ENCODE data around the gene PLEKHG5.

PLEKHG5 gene

DNA sequence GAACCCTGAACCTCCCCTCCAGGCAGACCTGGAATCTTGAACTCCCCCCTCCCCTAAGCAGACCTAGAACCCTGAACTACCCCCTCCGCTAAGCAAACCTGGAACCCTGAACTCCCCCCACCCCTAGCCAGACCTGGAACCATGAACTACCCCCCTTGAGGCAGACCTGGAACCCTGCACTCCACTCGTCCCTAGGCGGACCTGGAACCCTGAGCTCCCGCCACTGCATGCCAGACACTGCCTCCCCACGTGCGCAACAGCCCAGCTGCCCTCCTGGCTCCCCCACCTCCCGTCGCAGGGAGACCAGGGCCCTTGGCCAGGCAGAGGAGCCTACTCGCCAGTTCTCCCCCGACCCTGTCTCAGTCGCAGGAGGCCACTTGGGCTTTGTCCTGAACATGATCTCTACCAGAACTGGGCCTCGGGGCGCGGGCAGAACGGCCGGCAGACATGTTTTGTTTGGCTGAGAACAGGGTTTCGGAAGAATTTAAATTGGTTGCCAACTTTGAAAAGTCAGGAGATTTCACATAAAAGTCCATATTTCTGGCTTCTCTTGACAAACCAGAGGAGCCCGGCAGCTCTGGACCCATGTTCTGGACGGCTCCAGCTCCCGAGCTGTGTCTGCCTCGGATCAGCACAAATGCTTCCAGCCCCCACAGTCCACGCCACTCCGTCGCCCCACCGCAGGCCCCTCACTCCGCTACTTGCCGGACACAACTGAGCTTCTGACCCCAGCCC, 9.2 kb upstream of the PLEKHG5 start:
- TF ChIP-seq, protein P1, sequence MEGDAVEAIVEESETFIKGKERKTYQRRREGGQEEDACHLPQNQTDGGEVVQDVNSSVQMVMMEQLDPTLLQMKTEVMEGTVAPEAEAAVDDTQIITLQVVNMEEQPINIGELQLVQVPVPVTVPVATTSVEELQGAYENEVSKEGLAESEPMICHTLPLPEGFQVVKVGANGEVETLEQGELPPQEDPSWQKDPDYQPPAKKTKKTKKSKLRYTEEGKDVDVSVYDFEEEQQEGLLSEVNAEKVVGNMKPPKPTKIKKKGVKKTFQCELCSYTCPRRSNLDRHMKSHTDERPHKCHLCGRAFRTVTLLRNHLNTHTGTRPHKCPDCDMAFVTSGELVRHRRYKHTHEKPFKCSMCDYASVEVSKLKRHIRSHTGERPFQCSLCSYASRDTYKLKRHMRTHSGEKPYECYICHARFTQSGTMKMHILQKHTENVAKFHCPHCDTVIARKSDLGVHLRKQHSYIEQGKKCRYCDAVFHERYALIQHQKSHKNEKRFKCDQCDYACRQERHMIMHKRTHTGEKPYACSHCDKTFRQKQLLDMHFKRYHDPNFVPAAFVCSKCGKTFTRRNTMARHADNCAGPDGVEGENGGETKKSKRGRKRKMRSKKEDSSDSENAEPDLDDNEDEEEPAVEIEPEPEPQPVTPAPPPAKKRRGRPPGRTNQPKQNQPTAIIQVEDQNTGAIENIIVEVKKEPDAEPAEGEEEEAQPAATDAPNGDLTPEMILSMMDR (IDR thresholded peaks at IDR 0.05) = no peak
- no peak for TF ChIP-seq ZFX (IDR thresholded peaks at IDR 0.05; ENCODE audit: borderline replicate concordance)
- H3K27ac ChIP-seq = no peak overlapping the region

DNA sequence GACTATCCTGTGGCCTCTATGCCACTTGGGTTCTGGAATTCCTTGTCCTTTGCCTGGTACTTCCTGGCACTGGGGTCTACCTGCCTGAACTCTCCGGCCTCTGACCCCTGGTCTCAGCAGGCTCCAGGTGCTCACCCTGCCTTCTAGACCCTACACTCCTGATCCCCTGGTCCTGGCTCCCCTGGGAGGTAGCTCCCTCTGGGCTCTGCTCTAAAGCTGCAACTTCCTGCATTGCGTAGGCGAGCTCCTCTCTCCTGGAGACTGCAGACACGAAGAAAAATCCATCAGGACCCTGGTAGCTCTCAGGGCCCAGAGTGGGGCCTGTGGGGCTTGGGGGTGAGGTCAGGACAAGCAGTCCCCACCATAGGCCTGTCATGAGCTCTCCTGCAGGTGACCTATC, 7.8 kb upstream of the PLEKHG5 start:
- TF ChIP-seq, protein P1 (IDR thresholded peaks at IDR 0.05) = no peak
- no peak for TF ChIP-seq ZFX (IDR thresholded peaks at IDR 0.05; ENCODE audit: borderline replicate concordance)
- H3K27ac ChIP-seq = no peak overlapping the region

DNA sequence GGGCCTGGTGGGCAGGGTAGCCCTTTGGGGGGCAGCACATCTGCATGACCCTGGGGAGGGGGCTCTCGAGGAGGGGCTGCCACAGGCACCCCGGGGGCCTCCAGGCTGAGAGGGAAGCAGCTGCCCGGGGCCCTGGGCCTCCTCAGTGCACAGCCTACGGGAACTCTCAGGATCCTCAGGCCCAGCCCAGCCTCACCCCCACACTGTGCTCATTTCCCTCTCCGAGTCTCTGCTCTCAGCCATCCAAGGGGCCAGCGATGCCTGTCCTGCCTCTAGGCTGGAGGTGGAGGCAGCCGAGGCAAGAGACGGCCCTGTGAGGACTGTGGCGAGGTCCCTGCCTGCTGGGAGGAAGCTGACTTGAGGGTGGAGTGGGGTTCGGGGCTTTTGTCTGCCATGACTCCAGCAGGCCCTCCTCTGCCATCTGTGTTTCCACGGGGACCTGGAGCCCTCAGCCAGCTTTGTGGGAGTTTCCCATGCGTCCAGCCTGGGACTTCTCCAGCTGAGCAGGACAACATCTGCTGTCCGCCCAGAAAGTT, 7.2 kb upstream of the PLEKHG5 start:
- TF ChIP-seq, protein P1 (IDR thresholded peaks at IDR 0.05) = no peak
- no peak for TF ChIP-seq ZFX (IDR thresholded peaks at IDR 0.05; ENCODE audit: borderline replicate concordance)
- H3K27ac ChIP-seq = no peak overlapping the region

DNA sequence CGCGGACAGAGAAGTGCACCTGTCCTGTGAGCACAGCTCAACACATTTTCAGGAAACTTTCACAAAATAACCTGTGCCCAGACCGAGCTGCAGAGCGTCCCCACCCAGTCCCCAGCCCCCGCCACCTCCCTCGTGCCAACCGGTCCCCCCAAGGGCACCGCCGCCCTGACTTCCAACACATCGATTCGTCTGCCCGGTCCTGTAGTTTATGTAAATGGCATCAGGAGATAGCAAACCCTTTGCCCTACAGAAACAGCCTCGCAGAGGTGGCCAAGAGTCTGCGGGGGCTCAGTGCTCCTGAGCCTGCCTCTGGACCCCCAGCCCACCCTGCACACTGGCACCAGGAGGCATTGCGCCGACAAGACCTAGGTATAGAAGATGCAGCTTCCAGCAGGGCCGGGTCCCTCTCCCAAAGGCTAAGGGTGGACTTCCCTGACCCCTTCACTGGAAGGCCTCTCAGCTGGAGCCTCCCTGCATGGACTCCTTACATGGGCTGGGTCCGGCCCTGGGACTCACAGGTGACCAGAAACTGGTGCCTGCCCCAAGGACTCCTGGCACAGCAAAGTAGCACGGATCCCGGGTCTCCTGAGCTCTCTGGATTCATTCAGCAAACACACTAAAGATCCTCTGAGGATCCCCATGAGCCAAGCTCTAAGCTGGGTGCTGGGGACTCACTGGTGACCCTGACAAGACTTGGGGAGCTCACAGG, 6.6 kb upstream of the PLEKHG5 start:
- no peak overlapping the region for H3K27ac ChIP-seq
- TF ChIP-seq, protein P1 (IDR thresholded peaks at IDR 0.05) = no peak
- TF ChIP-seq ZFX (IDR thresholded peaks at IDR 0.05; ENCODE audit: borderline replicate concordance) = no peak

DNA sequence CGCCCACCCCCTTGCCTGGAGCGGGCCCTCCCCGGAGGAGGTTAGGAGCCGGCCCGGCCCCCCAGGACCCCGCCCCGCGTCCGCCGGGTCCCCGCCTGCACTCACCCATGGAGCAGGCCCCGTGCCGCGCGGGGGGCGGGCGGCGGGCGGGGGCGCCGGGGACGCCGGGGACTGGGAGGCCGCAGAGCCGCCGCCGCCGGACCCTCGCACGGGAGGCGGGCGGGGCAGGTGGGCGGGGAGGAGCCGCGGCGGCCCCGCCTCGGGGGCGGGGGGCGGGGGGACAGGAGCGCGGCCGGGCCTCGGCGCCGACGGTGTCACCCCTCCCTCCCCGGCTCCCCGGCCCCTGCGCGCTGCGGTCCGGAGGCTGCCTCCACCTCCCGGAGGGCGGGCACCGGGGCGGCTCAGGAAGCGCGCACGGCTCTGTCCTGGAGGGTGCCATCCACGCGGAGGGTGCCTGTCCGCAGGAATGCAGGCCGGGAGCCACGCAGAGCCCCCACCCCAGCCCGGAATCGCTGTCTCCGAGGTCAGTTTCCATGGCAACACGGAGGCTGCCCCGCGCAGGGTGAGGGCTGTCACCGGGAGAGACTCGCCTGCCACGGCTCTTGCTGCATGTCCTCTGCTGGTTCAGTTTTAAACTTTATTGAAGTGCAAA, 5.9 kb upstream of the PLEKHG5 start:
- TF ChIP-seq, protein P1 (IDR thresholded peaks at IDR 0.05) = no peak
- TF ChIP-seq ZFX (IDR thresholded peaks at IDR 0.05; ENCODE audit: borderline replicate concordance) = no peak
- H3K27ac ChIP-seq = no peak overlapping the region

DNA sequence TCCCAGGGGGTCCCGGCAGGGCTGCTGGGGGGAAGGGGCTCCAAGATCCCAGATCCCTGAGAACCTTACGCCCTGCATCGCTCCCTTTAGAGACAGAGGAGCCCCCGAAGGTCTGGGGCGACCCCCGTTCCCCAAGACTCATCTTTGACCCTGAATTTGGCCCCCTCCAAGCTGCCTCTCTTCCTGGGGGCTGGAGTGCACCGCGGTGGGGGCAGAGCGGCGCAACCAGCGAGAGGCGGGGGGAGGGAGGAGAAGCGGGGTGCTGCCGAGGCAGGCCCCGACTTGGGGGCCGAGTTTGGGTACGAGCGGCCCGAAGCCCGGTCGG, 5.4 kb upstream of the PLEKHG5 start:
- H3K27ac ChIP-seq = no peak overlapping the region
- TF ChIP-seq ZFX (IDR thresholded peaks at IDR 0.05; ENCODE audit: borderline replicate concordance) = no peak
- TF ChIP-seq, protein P1 (IDR thresholded peaks at IDR 0.05) = no peak

DNA sequence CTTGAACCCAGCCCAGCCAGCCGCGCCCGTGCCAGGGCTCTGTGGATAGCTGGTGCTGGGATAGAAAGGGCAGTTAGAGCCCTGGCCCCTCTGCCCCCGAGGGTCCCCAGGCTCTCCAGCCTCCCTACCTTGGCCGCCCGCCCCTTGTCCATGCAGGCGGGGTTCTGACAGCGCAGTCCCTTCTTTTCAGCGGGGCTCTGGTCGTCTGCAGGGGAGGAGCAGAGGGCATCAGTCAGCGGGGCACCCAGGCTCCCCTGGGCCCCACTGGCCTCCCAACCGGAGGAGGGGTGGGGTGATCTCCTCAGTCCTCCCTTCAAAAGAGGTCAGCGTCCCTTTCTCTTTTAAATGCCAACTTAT, 4.9 kb upstream of the PLEKHG5 start:
- H3K27ac ChIP-seq = no peak overlapping the region

More for the DNA sequence above, 4.9 kb upstream of the PLEKHG5 start:
- TF ChIP-seq, protein P1 (IDR thresholded peaks at IDR 0.05) = no peak
- no peak for TF ChIP-seq ZFX (IDR thresholded peaks at IDR 0.05; ENCODE audit: borderline replicate concordance)
